K562 treated with DMSO at 1 percent for 12 hours (cell line): ENCODE data around the gene OR6V1. TPM values are rescaled to one million over a fixed set of nuclear protein-coding genes. Genes with fewer than 3 reads are reported as not detected.

ENCODE experiments used
- total RNA-seq: library from RNA; unstranded; fragments of 300-600 nt; gene quantifications from 2 replicates; pipeline ENCODE4 v1.2.3, GENCODE V29; 2022; ENCODE audit not compliant: insufficient read depth

The OR6V1 gene
- total RNA-seq: not detected in 2 replicates

GRCh38 chr7:143052041-143052440, at the start of gene OR6V1:
TSS of gene OR6V1 (plus strand) at chr7:143052341. CDS start at chr7:143052341, 0 bp downstream.

GRCh38 chr7:143027032-143027431, 25.1 kb upstream of the OR6V1 start, which contains the start of gene OR9A2:
TSS of gene OR9A2 (minus strand) at chr7:143027132. CDS start at chr7:143027132, 0 bp downstream.

Other genes with a start within 250 kb of the OR6V1 start
- 5.1 and 6.2 TPM in 2 replicates for gene EPHB6, start 197.3 kb upstream of the OR6V1 start, total RNA-seq
- gene TRPV6, start 166.6 kb upstream of the OR6V1 start, total RNA-seq: 1.2 and 3.6 TPM in 2 replicates
- not detected in 2 replicates for gene TRPV5, start 118.6 kb upstream of the OR6V1 start, total RNA-seq
- gene LLCFC1, start 112.9 kb upstream of the OR6V1 start, total RNA-seq: 1.6 TPM in 1 of 2 replicates, not detected in the other
- 14.4 and 35.9 TPM in 2 replicates for gene KEL, start 90.0 kb upstream of the OR6V1 start, total RNA-seq
- gene OR9A2, start 25.2 kb upstream of the OR6V1 start, total RNA-seq: not detected in 2 replicates
- not detected in 2 replicates for gene PIP, start 79.7 kb downstream of the OR6V1 start, total RNA-seq
- not detected in 2 replicates for gene TAS2R39, start 131.1 kb downstream of the OR6V1 start, total RNA-seq
- gene TAS2R40, start 169.7 kb downstream of the OR6V1 start, total RNA-seq: not detected in 2 replicates
- 180 and 207 TPM in 2 replicates for gene GSTK1, start 211.1 kb downstream of the OR6V1 start, total RNA-seq
- 1.4 and 3.0 TPM in 2 replicates for gene TMEM139, start 232.6 kb downstream of the OR6V1 start, total RNA-seq
- gene CASP2, start 236.0 kb downstream of the OR6V1 start, total RNA-seq: 13.4 and 46.6 TPM in 2 replicates